NB4 (cell line): ENCODE results near the gene NAGS.
"Not testable (repeated sequence)": the region's sequence is repeated elsewhere in the genome, so short reads cannot be mapped to it uniquely, and the experiment has no call there.

Experiments used
- DNase-seq: peaks from one replicate; pipeline ENCODE4 v3.0.0; 2010; ENCODE audit warnings: low read depth
- H3K4me3 ChIP-seq: one replicate; pipeline ENCODE4 v1.5.1; 2011; ENCODE audit warnings: mild to moderate bottlenecking, low read depth, low read length, moderate library complexity
- CTCF ChIP-seq: IDR thresholded peaks from one replicate; pipeline ENCODE4 v1.5.1; 2012; ENCODE audit warnings: low read depth, low read length
- MAX ChIP-seq: IDR thresholded peaks from 2 replicates; pipeline ENCODE4 v1.6.1; 2011; ENCODE audit warnings: low read depth, low read length
- MYC ChIP-seq: IDR thresholded peaks from 2 replicates; pipeline ENCODE4 v1.6.1; 2011; ENCODE audit warnings: low read depth, low read length
- POLR2A ChIP-seq: IDR thresholded peaks from 2 replicates; pipeline ENCODE4 v1.6.1; 2011; ENCODE audit warnings: mild to moderate bottlenecking; ENCODE audit not compliant: insufficient read length; ENCODE audit errors: extremely low read depth

Gene NAGS, protein sequence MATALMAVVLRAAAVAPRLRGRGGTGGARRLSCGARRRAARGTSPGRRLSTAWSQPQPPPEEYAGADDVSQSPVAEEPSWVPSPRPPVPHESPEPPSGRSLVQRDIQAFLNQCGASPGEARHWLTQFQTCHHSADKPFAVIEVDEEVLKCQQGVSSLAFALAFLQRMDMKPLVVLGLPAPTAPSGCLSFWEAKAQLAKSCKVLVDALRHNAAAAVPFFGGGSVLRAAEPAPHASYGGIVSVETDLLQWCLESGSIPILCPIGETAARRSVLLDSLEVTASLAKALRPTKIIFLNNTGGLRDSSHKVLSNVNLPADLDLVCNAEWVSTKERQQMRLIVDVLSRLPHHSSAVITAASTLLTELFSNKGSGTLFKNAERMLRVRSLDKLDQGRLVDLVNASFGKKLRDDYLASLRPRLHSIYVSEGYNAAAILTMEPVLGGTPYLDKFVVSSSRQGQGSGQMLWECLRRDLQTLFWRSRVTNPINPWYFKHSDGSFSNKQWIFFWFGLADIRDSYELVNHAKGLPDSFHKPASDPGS

DNA sequence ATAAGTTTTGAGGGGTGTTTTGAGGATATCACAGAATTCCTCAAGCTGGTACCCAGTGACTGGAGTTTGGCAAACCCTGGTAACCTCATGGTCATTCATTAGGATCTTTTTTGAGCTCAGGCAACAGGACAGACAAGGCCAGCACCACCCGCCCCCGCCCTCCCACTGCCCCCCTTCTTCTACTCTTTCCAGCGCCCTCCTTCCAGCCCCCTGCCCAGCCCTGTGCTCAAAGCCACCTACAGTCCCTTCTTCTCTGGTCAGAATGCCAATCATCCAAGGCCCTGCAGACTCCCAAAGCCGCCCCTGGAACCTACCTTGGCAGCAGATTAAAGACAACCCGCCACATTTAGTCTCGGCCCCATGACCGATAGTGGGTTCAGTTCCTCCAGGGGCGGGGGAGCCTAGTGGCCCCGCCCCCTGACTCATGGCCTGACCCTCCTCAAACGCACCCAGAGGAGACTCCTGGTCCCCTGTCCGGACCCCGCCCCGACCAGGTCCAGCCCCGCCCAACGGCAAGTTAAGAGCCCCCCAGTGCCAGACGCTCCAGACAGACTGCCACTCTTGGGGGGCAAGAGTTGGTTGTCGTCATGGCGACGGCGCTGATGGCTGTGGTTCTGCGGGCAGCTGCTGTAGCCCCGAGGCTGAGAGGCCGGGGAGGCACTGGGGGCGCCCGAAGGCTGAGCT, at the start of gene NAGS:
Gene NAGS (plus strand): TSS at position 546 of the 684 bp plus-strand sequence. CDS start 42 bp downstream, at position 588.
- DNase-seq: no peak
- H3K4me3 ChIP-seq: no peak within 1 kb of the TSS
- TF ChIP-seq MAX (no peak), CTCF (no peak), MYC (no peak), POLR2A (no peak)

- TF ChIP-seq MAX (no peak), POLR2A (no peak), MYC (no peak)
- no peak for DNase-seq
- no peak overlapping the region for H3K4me3 ChIP-seq
Measured at GRCh38 chr17:43956222-43956621, 48.2 kb upstream of the NAGS start.

DNA sequence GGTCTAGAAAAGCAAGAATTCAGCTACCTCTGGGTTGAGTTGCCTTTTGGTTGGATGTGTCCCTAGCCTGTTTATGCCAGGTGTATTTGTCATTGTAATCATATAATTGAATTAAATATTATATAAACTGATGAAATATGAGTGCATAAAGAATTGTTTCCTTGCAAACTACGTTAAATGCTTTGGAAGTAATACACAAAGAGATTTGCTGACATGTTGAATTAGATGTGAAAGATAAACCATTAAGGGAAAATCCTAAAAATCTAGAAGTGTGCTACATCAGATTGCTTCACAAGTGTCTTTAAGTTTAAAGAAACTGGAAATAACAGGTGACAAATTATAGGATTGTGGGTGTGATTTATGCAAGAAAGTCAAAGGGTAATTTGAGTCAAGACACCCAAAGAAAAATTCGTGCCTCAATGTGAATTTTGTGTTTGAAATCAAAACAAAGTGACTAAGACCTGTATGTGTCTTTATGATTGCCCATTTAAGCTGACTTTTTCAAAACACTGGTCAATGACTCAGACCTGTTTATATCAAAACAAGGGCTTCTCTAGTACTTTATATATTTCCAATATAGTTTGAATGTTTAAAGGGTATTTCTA, 45.6 kb upstream of the NAGS start:
- no peak overlapping the region for H3K4me3 ChIP-seq
- no peak for TF ChIP-seq MYC
- DNase-seq: no peak

GRCh38 chr17:43961292-43961691, 43.1 kb upstream of the NAGS start:
- DNase-seq, H3K4me3 ChIP-seq: not testable (repeated sequence)

GRCh38 chr17:43961954-43962353, 42.5 kb upstream of the NAGS start:
- TF ChIP-seq MAX (no peak), POLR2A (no peak), CTCF (no peak), MYC (no peak)
- DNase-seq: no peak
- no peak overlapping the region for H3K4me3 ChIP-seq

DNA sequence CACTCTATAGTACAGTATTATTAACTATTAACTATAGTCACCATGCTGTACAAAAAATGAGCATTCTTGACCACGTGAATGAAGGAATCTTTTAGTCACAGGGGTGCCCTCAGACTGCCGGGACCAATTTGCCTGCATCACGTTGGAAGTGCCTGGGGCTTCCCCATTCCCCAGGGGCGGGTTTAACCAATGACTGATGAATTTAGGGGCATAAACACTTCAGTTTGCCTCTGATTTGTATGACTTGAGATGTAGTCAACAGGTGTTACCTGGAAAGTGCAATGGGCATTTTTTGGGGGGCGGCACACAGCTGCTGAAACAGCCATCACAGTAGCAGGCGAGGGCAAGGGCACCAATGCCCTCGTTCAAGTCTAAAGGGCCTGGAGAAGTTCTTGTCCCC, 41.9 kb upstream of the NAGS start:
- no peak for DNase-seq
- TF ChIP-seq MAX: no peak
- TF ChIP-seq MYC: no peak
- no peak for TF ChIP-seq POLR2A
- TF ChIP-seq CTCF: no peak
- H3K4me3 ChIP-seq: no peak overlapping the region

DNA sequence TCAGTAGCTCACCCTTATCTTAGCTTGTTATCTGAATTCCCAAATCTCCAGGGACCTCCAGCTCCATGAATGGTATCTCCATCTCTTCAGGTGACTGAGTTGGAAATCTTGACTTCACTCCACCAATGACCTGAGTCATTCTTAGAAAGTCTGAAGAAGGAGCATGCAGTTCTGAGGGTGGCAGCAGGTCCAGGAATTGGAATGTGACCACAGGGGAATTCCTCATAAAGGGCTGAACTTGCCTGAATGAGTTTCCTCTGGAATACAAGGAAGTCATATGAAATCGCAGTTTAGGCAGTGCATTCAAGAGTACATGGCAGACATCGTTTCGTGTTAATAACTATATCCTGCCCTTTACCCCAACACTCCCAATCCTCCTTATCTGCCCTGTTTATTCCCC, 38.1 kb upstream of the NAGS start:
- H3K4me3 ChIP-seq: no peak overlapping the region
- no peak for DNase-seq
- TF ChIP-seq POLR2A (no peak), MYC (no peak), CTCF (no peak), MAX (no peak)
